Hepatic stellate cell (primary cell): ENCODE results near the gene C1orf167.

Experiments
- DNase-seq: peaks from one replicate; pipeline ENCODE4 v3.0.0; 2011; ENCODE audit warnings: low spot score

The C1orf167 gene

GRCh38 chr1:11736746-11737639 is 25.0 kb upstream of the C1orf167 start:
- DNase-seq, result peak; percentile 62

- no peak for DNase-seq
Observed at GRCh38 chr1:11738096-11738495, 23.9 kb upstream of the C1orf167 start.

- DNase-seq, result no peak
Observed at GRCh38 chr1:11738783-11739182, 23.2 kb upstream of the C1orf167 start.

GRCh38 chr1:11740258-11741192 is 21.5 kb upstream of the C1orf167 start:
- no peak for DNase-seq

GRCh38 chr1:11741482-11741881 is 20.5 kb upstream of the C1orf167 start:
- no peak for DNase-seq

- DNase-seq, result no peak
Observed at GRCh38 chr1:11741919-11742558, 20.0 kb upstream of the C1orf167 start.

GRCh38 chr1:11744287-11744686 is 17.7 kb upstream of the C1orf167 start:
- DNase-seq, result no peak

GRCh38 chr1:11746092-11746491 is 15.9 kb upstream of the C1orf167 start:
- DNase-seq, result no peak

GRCh38 chr1:11746795-11747487 is 15.1 kb upstream of the C1orf167 start:
- DNase-seq, result no peak

GRCh38 chr1:11748294-11749202 is 13.4 kb upstream of the C1orf167 start:
- no peak for DNase-seq

GRCh38 chr1:11749203-11749689 is 12.7 kb upstream of the C1orf167 start:
- DNase-seq, result peak; percentile 65

GRCh38 chr1:11749996-11750395 is 12.0 kb upstream of the C1orf167 start:
- no peak for DNase-seq

GRCh38 chr1:11751087-11751486 is 10.9 kb upstream of the C1orf167 start:
- DNase-seq, result no peak

GRCh38 chr1:11752359-11753088 is 9.5 kb upstream of the C1orf167 start:
- no peak for DNase-seq

GRCh38 chr1:11753555-11754208 is 8.3 kb upstream of the C1orf167 start:
- peak; percentile 46 for DNase-seq

GRCh38 chr1:11757047-11757446 is 4.9 kb upstream of the C1orf167 start:
- DNase-seq, result no peak

GRCh38 chr1:11759791-11760190 is 2.2 kb upstream of the C1orf167 start:
- no peak for DNase-seq

- DNase-seq, result no peak
Observed at GRCh38 chr1:11761285-11761684, 708 bp upstream of the C1orf167 start.

- no peak for DNase-seq
Observed at GRCh38 chr1:11764115-11764514, 2.1 kb downstream of the C1orf167 start.
